Sigmoid colon (tissue), 7 donors: Measurements from ENCODE around the gene NHERF1. TPM values are rescaled to one million over a fixed set of nuclear protein-coding genes. Genes with fewer than 3 reads are reported as not detected.

Experiments
- DNase-seq: peaks from one replicate; pipeline ENCODE4 v3.0.0-alpha.2; 2019
- H3K27ac ChIP-seq, 4 donors: fragments of 200-600 bp; sonication (generic); one replicate each; pipeline ENCODE4 v1.5.1; 2016 to 2019; ENCODE audit warnings: mild to moderate bottlenecking in 1 of 4
- H3K27me3 ChIP-seq, 3 donors: fragments of 200-600 bp; sonication (generic); one replicate each; pipeline ENCODE4 v1.5.1; 2019; ENCODE audit warnings: mild to moderate bottlenecking in 1 of 3
- H3K36me3 ChIP-seq, 4 donors: fragments of 200-600 bp; sonication (generic); one replicate each; pipeline ENCODE4 v1.5.1; 2016 to 2019
- H3K4me1 ChIP-seq, 4 donors: fragments of 200-600 bp; sonication (generic); one replicate each; pipeline ENCODE4 v1.5.1; 2017 to 2019
- H3K4me3 ChIP-seq, 4 donors: fragments of 200-600 bp; sonication (generic); one replicate each; pipeline ENCODE4 v1.5.1; 2017 to 2019; ENCODE audit warnings: mild to moderate bottlenecking in 2 of 4, moderate library complexity in 1 of 4
- H3K9me3 ChIP-seq, 4 donors: fragments of 200-600 bp in 3 of 4; sonication (generic) in 3 of 4; one replicate each; pipeline versions ENCODE4 v1.5.1 to v1.6.1; 2013 to 2019
- CTCF ChIP-seq, 4 experiments: fragments of 450-650 bp in 3 of 4; fragments of 200-600 bp in 1 of 4; IDR thresholded peaks; one replicate each; pipeline ENCODE4 v1.5.1; 2016 to 2019; ENCODE audit warnings: antibody characterized with exemption in 4 of 4, mild to moderate bottlenecking in 3 of 4, moderate library complexity in 2 of 4
- EP300 ChIP-seq, 4 donors: sonication (generic); formaldehyde crosslinking; IDR thresholded peaks; one replicate each; pipeline ENCODE4 v1.6.1; 2017; ENCODE audit warnings: antibody characterized with exemption in 4 of 4
- POLR2A ChIP-seq, 2 donors: fragments of 450-650 bp; IDR thresholded peaks; one replicate each; pipeline ENCODE4 v1.6.1; 2016; ENCODE audit warnings: antibody characterized with exemption in 2 of 2, mild to moderate bottlenecking in 2 of 2, moderate library complexity in 2 of 2
- POLR2AphosphoS5 ChIP-seq, 4 donors: sonication (generic); formaldehyde crosslinking; IDR thresholded peaks; one replicate each; pipeline ENCODE4 v1.6.1; 2017; ENCODE audit warnings: antibody characterized with exemption in 4 of 4
- WGBS, 2 donors: extraction: QIAGEN DNeasy Blood & Tissue Kit; methylation state at CpG; one replicate each; pipeline ENCODE4 v1.1.7; 2013; 5-methylcytosine and 5-hydroxymethylcytosine counted together
- intact Hi-C: fragments of 100-400 bp; cut with DNase I; formaldehyde crosslinking; loops from one replicate; pipeline ENCODE4 v1.15.1; 2023
- polyA plus RNA-seq, 3 donors: library from polyadenylated mRNA; stranded (reverse); fragments of 200-250 nt; gene quantifications; one replicate each; pipeline ENCODE4 v1.2.3, GENCODE V29; 2013
- total RNA-seq, 4 donors: library from RNA; depleted of rRNA; stranded (reverse); fragments of >200 nt; gene quantifications; one replicate each; pipeline ENCODE4 v1.1.0, GENCODE V29; 2016
- donor health status: healthy with polysubstance abuse.
- donor health status: Bipolar disorder and iron deficiency.
- donor health status: healthy.

NHERF1 gene
- total and polyA plus RNA-seq, 7 donors = 6.6 to 420 (median 12.5) TPM

- peaks cover 0 to 9% (median 3%) of the 10 kb centered on the region in 4 donors for H3K4me1 ChIP-seq
- H3K36me3 ChIP-seq = peaks cover 0 to 23% (median 2%) of the 10 kb centered on the region in 4 donors
- TF ChIP-seq POLR2AphosphoS5 (IDR thresholded peaks at IDR 0.05) (no peak), POLR2A (IDR thresholded peaks at IDR 0.05) (no peak), CTCF (IDR thresholded peaks at IDR 0.05) (no peak), EP300 (IDR thresholded peaks at IDR 0.05) (no peak)
- 94 to 95% methylated on average over 7 of the region's 7 CpGs for WGBS, 2 donors
- H3K27me3 ChIP-seq = no peaks in the 10 kb centered on the region
- no peaks in the 10 kb centered on the region for H3K9me3 ChIP-seq
- DNase-seq = no peak
- intact Hi-C loops = no loop called here
- H3K27ac ChIP-seq = no peak overlapping the region
- no peak overlapping the region for H3K4me3 ChIP-seq
These were observed 66.6 kb downstream of the NHERF1 start for GRCh38 chr17:74815067-74815466.

GRCh38 chr17:74815550-74816370 is 67.3 kb downstream of the NHERF1 start:
- intact Hi-C loops = no loop called here
- no peak for TF ChIP-seq POLR2A (IDR thresholded peaks at IDR 0.05)
- no peak for TF ChIP-seq POLR2AphosphoS5 (IDR thresholded peaks at IDR 0.05)
- TF ChIP-seq CTCF (IDR thresholded peaks at IDR 0.05) = no peak
- TF ChIP-seq EP300 (IDR thresholded peaks at IDR 0.05) = no peak
- peaks cover 0 to 25% (median 3%) of the 10 kb centered on the region in 4 donors for H3K36me3 ChIP-seq
- peaks cover 0 to 9% (median 3%) of the 10 kb centered on the region in 4 donors for H3K4me1 ChIP-seq
- no peak overlapping the region for H3K27ac ChIP-seq
- H3K4me3 ChIP-seq = no peak overlapping the region
- H3K27me3 ChIP-seq = no peaks in the 10 kb centered on the region
- WGBS, 2 donors = 84 to 91% methylated on average over 15 of the region's 15 CpGs
- no peak for DNase-seq
- H3K9me3 ChIP-seq = no peaks in the 10 kb centered on the region

DNA sequence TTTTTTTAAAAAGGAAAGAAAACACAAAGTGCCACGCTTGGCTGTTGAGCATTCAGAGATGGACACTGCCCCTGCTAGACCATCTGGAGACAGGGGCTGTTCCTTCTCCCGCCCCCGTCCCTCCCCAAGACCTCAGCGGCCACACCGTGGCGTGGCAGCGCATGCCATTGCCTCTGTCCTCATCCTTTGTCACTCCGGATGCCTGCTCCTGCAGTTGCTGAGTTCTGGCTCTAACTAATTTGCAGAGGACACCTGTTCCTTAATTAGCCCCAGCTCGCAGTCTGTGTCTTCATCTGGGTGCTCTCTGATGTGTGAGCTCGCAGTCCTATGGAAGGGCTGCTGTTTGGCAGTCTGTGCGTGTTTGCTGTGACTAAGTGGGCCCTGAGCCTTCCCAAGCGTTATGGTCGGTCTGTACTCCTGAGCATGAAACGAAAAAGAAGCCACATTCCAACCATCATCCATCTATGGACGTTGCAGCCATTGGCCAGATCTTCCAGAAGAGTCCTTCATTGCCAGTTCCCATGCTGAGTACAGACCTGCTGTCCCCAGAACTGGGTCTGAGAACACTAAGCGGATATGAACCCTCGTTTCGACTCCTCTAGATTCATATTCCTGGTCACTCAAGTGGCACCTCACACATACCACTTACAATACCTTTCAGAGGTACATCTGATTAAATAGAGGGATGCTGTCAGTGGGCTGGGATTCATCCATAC is 68.6 kb downstream of the NHERF1 start:
- Histone ChIP-seq H3K9me3 (no peaks in the 10 kb centered on the region), H3K36me3 (peaks cover 0 to 25% (median 3%) of the 10 kb centered on the region in 4 donors), H3K27me3 (no peaks in the 10 kb centered on the region), H3K27ac (no peak overlapping the region), H3K4me3 (no peak overlapping the region), H3K4me1 (peaks cover 0 to 10% (median 6%) of the 10 kb centered on the region in 4 donors)
- TF ChIP-seq POLR2AphosphoS5 (IDR thresholded peaks at IDR 0.05) (no peak), EP300 (IDR thresholded peaks at IDR 0.05) (no peak), CTCF (IDR thresholded peaks at IDR 0.05) (no peak), POLR2A (IDR thresholded peaks at IDR 0.05) (no peak)
- no peak for DNase-seq
- WGBS, 2 donors = 89 to 90% methylated on average over 18 of the region's 18 CpGs
- intact Hi-C loops = no loop called here

- Histone ChIP-seq H3K4me3 (no peak overlapping the region), H3K27ac (no peak overlapping the region), H3K9me3 (no peaks in the 10 kb centered on the region), H3K36me3 (peaks cover 0 to 25% (median 3%) of the 10 kb centered on the region in 4 donors), H3K4me1 (peaks cover 0 to 12% (median 0%) of the 10 kb centered on the region in 4 donors), H3K27me3 (no peaks in the 10 kb centered on the region)
- intact Hi-C loops = no loop called here
- no peak for TF ChIP-seq POLR2AphosphoS5 (IDR thresholded peaks at IDR 0.05)
- no peak for TF ChIP-seq CTCF (IDR thresholded peaks at IDR 0.05)
- TF ChIP-seq EP300 (IDR thresholded peaks at IDR 0.05) = no peak
- no peak for TF ChIP-seq POLR2A (IDR thresholded peaks at IDR 0.05)
- WGBS, 2 donors = 95 to 96% methylated on average over 16 of the region's 16 CpGs
- DNase-seq = no peak
These were observed 70.0 kb downstream of the NHERF1 start for GRCh38 chr17:74818291-74818938.

Other genes starting within 250 kb of the NHERF1 start
- gene CD300LB, start 217.2 kb upstream of the NHERF1 start, total RNA-seq = 1 to 10 TPM in 1 of 4 donors, under 1 TPM in 2, not detected in 1; 0.33 to 1.1 (median 0.55) TPM
- gene CD300LB, start 217.2 kb upstream of the NHERF1 start, polyA plus RNA-seq = under 1 TPM; 0.38 to 0.60 (median 0.46) TPM
- 1 to 10 TPM in 1 of 4 donors, under 1 TPM in 2, not detected in 1; 0.36 to 3.3 (median 0.83) TPM for gene CD300C, start 202.5 kb upstream of the NHERF1 start, total RNA-seq
- 1 to 10 TPM in 2 of 3 donors, not detected in 1; 1.1 to 1.2 TPM for gene CD300C, start 202.5 kb upstream of the NHERF1 start, polyA plus RNA-seq
- gene CD300H, start 181.1 kb upstream of the NHERF1 start, total RNA-seq = not detected
- under 1 TPM in 1 of 3 donors, not detected in 2; 0.20 TPM for gene CD300H, start 181.1 kb upstream of the NHERF1 start, polyA plus RNA-seq
- gene CD300LD, start 156.3 kb upstream of the NHERF1 start, total RNA-seq = not detected
- gene CD300LD, start 156.3 kb upstream of the NHERF1 start, polyA plus RNA-seq = not detected
- gene CD300E, start 124.9 kb upstream of the NHERF1 start, total RNA-seq = 1 to 10 TPM in 1 of 4 donors, under 1 TPM in 3; 0.28 to 2.4 (median 0.69) TPM
- gene CD300E, start 124.9 kb upstream of the NHERF1 start, polyA plus RNA-seq = under 1 TPM in 2 of 3 donors, not detected in 1; under 0.01 to 0.92 TPM
- under 1 TPM in 1 of 4 donors, not detected in 3; 0.27 TPM for gene CD300LF, start 35.7 kb upstream of the NHERF1 start, total RNA-seq
- 1 to 10 TPM; 1.8 to 8.3 (median 4.8) TPM for gene CD300LF, start 35.7 kb upstream of the NHERF1 start, polyA plus RNA-seq
- gene RAB37, start 11.4 kb upstream of the NHERF1 start, total RNA-seq = 1 to 10 TPM in 3 of 4 donors, under 1 TPM in 1; 0.54 to 4.1 (median 1.4) TPM
- 10 to 100 TPM; 15.2 to 28.8 (median 16.9) TPM for gene RAB37, start 11.4 kb upstream of the NHERF1 start, polyA plus RNA-seq
- 10 to 100 TPM; 14.3 to 29.9 (median 21.7) TPM for gene NAT9, start 27.7 kb downstream of the NHERF1 start, total RNA-seq
- gene NAT9, start 27.7 kb downstream of the NHERF1 start, polyA plus RNA-seq = 10 to 100 TPM; 11.3 to 36.4 (median 14.4) TPM
- gene GRIN2C, start 111.3 kb downstream of the NHERF1 start, total RNA-seq = under 1 TPM in 1 of 4 donors, not detected in 3; 0.49 TPM
- gene GRIN2C, start 111.3 kb downstream of the NHERF1 start, polyA plus RNA-seq = under 1 TPM in 1 of 3 donors, not detected in 2; 0.22 TPM
- 1 to 10 TPM; 3.0 to 8.6 (median 7.1) TPM for gene FDXR, start 124.4 kb downstream of the NHERF1 start, total RNA-seq
- gene FDXR, start 124.4 kb downstream of the NHERF1 start, polyA plus RNA-seq = 10 to 100 TPM; 10.8 to 26.9 (median 14.6) TPM
- gene FADS6, start 145.0 kb downstream of the NHERF1 start, total RNA-seq = not detected
- 1 to 10 TPM in 2 of 3 donors, under 1 TPM in 1; 0.06 to 1.8 (median 1.6) TPM for gene FADS6, start 145.0 kb downstream of the NHERF1 start, polyA plus RNA-seq
- not detected for gene USH1G, start 174.6 kb downstream of the NHERF1 start, total RNA-seq
- gene USH1G, start 174.6 kb downstream of the NHERF1 start, polyA plus RNA-seq = under 1 TPM in 1 of 3 donors, not detected in 2; 0.09 TPM
- gene OTOP2, start 175.6 kb downstream of the NHERF1 start, total RNA-seq = under 1 TPM in 2 of 4 donors, not detected in 2; 0.36 to 0.55 TPM
- gene OTOP2, start 175.6 kb downstream of the NHERF1 start, polyA plus RNA-seq = 10 to 100 TPM in 1 of 3 donors, 1 to 10 TPM in 2; 4.8 to 21.0 (median 9.5) TPM
- gene OTOP3, start 187.3 kb downstream of the NHERF1 start, total RNA-seq = not detected
- gene OTOP3, start 187.3 kb downstream of the NHERF1 start, polyA plus RNA-seq = 1 to 10 TPM in 1 of 3 donors, under 1 TPM in 2; 0.28 to 1.8 (median 0.60) TPM
- 10 to 100 TPM in 1 of 4 donors, 1 to 10 TPM in 3; 7.1 to 21.6 (median 8.3) TPM for gene HID1, start 224.1 kb downstream of the NHERF1 start, total RNA-seq
- gene HID1, start 224.1 kb downstream of the NHERF1 start, polyA plus RNA-seq = 10 to 100 TPM; 23.4 to 34.8 (median 33.8) TPM
- gene CDR2L, start 239.0 kb downstream of the NHERF1 start, total RNA-seq = 10 to 100 TPM in 3 of 4 donors, 1 to 10 TPM in 1; 9.3 to 16.9 (median 10.3) TPM
- gene CDR2L, start 239.0 kb downstream of the NHERF1 start, polyA plus RNA-seq = 1 to 10 TPM; 2.4 to 3.7 (median 3.0) TPM